Hippocampal formation (tissue), 2 donors: ENCODE results near the gene HOXA13.

Source experiments
- DNase-seq, 2 donors: peaks; one replicate each; lab custom pipeline; 2025; lab: John Stamatoyannopoulos, UW

Gene HOXA13

DNA sequence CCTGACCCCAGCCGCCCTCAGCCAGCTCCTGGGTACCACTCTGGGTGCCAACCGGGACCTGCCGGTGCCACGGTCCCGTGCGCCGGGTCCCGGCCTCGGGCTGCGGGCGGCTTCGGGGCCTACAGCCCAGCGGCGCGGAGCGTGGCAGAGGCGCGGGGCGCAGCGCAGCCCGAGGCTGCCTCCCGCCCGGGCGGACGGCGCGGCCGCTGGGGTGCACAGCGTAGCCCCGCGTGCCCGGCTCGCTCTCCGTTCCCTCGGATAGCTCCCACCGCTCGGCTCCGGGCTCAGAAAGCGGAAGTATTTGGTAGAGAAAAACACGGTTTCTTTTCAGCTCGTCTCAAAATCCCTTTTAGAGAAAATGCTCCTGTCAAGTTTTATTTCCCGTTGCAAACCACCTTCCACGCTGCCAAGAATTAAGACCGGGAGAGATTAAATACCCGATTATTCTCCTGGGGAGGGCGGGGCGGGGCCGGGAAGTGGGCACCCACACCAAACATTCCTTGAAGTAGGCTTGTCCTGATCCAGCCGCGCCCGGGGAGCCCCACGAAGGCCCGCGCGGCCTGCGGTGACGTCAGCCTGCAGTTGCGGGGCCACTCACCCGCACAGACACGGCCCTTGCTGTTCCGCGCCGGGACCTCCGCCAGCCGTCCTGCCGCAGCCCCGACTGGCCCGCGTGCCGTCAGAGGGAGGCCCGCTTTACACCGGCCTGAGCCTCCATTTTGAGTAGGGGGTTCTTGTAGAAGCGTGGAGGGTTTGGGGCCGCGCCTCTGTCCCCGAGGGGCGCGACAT is 7.2 kb downstream of the HOXA13 start:
- DNase-seq: no peak

DNA sequence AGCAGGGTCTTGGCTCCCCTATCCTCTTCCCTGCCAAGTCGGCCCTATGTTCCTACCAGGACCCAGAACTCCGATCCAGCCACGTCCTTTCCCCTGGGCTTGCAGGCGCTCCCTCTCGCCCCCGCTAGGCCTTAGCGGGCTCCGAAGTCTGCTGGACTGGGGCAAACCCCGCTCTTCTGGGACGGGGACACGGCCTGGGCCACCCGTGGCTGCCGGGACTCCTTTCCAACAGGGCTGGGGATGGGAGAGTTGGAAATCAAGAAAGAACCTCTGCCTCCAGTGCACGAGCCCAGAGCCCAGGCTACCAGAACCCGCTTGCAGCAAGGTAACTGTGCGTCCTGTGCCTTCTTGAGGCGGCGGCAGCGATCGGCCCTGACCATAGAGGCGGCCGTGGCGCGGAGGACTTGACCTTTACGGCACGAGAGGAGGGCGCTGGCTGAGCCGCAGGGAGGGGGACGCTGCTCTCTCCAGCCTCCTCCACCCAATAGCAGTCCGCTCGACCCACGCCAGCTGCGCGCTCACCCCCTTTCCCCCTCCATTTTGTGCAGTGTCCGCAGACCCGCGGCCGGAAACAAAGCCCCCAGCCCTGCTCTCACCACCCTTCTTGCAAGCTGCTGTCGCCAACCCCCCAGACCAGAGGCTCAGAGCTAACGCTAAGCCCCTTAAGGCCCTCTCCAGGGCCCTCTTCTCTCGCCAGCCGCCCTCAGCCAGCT is 7.9 kb downstream of the HOXA13 start:
- DNase-seq: no peak

DNA sequence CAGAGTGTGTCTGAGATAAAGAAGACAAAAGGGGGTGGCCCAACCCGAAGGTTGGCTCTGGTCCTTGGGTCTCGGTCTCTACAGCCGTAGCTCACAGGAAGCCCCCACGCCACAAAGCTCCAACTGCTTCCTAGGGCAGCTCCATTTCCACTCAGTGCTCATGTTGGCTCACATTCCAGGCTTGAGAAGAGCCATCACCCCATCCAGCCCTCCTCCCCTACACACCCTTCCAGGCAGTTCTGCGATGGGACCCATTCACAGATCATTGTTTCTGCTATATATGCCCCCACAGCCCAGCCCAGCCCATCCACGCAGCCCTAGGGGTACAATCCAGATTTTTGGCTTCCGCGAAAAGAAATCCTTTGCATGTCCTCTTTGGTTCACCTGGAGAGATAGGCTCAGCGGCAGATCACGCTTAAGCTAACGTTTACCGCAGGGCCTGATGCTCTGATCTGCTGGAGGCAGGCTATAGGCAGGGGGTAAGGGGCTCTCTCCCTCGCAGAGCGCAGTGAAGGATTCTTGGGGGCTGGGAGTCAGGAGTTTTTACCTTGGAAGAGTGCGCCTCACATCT is 8.6 kb downstream of the HOXA13 start:
- no peak for DNase-seq

DNA sequence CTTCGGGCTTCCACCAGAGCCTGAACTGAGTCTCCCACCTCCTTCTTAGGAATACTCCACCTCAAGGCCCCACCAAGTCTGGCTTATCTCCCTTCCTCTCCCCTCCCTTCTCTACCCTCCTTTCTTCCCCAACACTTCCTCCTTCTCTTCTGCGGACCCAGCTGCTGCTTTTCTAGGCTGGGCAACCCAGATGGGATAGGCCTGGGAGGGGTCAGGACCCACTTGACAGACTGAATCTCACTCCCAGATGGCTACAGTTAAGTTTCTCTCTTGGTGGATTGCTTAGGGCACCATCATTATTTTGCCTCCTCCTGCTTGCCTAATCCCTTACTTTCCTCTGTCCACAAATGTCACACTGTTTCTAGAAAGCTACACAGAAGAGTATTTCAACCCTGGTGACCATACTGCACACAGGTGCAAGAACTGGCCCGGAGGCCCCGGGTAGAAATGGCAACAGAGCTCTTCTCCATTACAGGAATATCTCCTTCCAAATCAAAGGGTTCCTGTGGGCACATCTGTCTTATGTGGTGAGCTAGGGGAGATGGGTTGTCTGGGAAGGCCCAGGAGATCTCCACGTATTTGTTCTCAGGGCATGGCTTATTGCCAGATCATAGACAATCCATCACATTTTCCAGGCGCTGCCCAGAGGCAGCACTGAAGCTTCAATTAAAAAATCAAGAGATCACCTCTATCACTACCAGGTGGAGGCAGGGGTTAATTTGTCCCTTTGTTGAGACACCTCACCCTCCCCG is 9.7 kb downstream of the HOXA13 start:
- no peak for DNase-seq

DNA sequence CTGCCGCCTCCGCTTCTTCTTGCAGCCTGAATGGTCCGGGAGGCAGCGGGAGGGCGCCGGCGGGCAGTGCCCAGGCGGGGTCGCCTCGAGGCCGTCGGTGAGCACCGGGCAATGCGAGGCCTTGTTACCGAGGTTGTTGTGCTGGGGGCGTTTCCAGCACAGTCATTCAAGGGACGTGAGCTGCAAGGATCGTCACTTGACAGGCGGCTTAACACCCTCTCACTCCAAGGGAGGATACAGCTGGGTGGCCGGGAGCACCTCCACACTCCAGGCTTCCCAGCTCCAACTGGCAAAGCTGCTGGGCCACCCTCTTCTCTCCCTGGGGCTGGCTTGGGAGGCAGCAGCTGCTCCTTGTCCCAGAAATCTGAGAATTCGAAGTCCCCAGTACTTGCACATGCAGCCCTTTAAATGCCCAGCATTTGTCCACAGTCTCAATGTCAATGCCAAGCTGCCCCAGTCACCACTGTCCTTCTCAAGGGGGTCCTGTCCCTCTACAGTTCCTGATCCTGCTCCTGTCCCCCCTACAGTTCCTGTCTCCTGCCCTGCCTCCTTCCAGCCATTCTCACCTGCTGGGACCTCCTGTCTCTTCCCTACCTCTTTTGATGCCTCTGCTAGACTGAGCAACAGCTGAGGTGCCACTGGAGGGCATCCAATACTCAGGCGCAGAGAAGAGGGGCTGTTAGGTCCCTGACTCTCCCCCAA is 10.4 kb downstream of the HOXA13 start:
- DNase-seq: no peak

DNA sequence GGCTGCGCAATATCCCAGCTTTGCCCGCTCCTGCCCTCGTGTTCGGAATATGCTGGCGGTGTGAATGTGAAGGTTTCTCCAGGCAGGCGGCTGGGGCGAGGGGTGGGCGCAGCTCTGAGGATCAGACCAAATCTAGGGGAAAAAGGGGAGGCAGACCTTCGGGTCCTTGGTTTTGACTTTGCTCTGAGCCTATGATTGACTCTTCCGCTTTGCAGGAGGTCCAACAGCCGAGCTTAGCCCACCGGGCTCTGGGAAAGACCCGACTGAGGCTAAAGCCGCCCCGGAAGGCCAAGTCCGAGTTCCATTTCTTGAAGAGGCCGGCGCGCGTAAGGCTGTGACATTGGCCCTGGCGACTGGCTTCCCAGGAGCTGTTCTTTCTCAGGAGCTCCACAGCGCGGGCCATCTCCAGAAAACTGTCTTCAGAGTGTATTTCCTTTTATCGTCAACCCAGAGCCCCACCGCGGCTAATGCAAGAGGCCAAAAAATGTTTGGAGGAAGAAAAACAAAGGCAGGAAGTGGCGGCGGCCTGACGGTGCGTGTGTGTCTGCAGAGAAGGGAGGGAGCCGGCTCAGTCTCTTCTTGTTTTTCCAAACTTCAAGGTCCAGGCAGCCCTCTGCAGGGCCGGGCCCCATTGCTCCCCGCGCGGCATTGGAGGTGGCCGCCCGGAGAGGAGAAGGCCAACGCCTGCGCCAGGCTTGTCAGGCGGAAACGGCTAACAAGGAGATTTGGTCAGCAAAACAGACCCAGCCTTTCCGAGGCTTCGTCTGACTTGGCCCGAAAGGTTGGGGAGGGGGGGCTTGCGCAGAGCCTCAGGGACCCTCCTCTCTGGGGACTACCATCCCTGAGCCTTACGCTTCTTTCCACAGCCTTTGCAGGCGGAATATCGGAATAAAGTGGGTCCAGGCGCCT is 11.3 kb downstream of the HOXA13 start:
- DNase-seq: no peak

DNA sequence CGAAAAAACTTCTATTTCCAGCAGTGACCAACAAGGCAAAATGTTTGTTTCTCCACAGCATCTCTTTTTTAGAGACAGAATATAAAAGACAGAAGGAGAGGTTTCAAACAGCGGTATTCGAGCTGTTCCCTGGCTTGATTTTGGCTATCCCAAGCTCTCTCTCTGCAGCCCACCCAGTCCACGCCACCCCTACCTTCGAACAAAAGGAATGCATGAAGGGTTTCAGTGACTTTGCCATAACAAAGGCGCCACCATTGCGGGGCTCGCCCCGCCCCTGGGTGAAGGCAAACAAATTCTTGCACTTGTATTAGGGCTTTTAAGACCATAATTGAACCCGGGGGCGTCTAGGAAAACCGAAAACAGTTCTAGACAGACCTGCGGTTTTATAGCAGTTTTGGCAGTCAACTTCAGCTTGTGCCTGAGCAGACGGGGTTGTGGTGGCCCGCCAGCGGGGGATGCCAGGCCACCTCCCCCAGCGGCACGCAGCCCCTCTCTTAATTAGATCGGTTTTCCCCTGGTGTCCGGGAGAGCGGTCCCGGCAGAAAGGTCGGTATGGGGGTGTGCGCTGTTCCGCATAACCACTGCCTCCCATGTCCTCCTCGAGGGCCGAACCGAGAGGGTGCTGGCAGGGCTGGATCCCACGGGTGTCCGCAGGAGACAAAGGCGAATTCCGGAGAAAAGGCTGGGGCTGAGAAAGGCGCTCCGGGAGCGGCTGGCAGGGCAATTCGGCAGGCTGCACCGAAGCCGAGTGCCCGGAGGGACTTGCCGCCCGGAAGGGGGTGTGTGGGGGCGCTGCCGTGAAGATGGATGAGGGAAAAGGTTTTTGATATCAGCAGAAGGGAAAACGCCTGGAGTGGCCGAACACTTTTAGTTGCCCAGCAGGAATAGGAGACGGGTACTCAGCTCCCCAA is 12.2 kb downstream of the HOXA13 start:
- DNase-seq: no peak

DNA sequence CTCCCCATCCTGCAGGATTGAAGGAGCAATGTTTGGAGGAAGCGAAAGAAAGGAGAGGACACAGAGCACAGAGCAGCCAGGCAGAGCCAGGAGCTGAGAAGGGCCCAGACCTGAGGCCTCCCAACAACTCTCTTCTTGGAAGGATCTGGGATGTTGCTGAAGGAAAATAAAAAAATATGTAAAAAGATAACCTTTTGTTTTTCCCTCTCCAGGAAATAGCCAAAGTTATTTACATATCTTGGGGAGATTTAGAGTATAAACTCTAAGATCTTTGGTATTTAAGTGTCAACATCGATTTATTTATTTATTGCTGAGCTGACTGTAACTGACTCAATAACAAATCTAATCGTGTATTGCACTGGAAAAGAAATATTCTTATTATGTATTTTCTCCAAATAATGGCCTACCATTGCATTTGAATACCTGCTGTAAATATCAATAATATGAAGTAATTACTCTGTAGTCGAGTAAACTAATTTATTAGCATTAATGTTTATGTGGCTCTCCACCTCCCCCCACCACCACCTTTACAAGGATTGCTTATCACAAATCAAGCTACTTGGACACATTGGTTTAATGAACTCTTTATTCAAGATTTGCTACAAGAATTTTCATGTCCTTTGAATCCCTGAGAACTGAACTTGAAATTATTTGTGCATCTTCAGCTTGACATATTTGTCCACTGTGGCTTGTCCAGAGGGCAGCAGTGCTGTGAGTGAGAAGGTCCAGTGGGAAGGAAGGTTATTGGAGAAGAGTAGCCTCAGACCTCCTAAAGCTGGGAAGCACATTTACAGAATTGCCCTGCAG is 13.0 kb downstream of the HOXA13 start:
- DNase-seq: no peak

DNA sequence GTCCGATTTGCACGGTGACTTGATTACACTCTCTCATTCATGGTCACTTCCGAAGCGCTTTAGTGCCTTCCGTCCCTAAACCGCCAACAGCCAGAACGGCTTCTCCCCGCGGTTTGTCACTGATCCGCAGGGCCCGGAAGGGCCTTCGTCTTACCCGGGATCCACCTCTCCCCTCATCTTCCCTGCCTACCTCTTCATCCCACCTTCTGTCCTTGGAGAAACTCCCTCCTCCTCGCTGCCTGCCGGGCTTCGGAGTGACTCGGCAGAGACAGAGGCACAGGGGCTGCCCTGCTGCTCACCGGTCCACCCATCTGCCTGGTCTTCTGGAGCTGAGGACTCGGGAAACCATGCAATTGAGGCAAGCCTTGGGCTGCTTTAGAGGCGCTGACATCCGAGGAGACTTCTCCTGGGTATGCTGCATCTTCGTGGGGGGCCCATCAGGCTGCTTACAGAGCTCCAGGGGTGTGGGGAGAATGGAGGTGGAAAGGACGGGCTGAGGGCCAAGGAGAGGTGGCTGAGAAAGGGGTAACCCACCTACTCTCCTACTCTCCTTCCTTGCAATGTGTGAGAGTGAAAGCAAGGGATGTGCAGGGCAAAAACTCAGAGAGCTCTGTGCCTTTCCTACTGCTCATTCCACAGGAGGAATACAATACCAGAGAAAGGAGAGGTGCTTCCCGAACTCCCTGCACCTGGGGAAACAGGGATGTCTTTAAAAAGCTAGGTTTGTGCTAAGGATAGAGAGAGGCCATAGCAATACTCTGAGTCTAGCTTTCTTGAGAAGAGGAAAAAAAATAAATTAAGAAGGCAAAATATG is 13.8 kb downstream of the HOXA13 start:
- no peak for DNase-seq

DNA sequence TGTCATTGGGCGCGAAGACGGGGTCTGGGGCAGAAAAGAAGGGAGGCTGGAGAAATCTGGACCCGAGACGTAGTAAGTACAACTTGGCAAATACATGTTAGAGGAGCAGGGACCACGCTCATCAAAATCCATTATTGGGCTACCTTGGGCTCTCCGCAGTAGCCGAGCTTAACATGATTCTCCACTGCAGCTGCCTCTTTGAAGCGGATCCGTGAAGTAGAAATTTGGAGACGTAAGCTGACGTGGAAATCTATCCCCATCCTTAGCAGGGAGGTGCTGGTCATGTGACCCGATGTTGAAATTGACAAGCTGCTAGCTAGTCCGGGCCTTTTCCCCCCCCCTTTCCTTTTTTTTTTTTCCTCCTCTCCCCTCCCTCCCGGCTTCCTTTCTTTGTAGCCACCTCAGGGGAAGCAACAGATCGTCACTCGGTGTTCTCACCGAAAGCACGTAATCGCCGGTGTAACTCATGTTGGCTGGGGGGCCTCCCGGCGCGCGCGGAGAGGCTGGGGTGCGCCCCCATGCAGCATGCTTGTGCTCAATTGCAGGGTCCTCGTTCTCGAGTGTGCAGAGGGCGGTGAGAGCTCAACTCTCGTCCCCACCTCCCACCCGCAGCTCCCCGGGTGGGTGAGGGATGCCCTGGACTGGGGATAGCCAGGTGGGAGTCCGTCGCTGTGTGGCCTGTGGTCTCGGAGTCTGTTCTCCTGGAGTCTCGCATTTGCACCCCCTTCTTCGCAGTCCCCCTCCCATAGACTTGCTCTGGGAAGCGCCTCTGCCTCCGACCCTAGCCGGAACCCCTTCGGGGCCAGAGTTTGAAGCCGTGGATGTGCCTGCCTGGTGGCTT is 14.7 kb downstream of the HOXA13 start, which contains the start of gene HOXA11:
Gene HOXA11 (minus strand): TSS at position 220 of the 841 bp plus-strand sequence. CDS start 88 bp downstream, at position 132.
- no peak for DNase-seq

DNA sequence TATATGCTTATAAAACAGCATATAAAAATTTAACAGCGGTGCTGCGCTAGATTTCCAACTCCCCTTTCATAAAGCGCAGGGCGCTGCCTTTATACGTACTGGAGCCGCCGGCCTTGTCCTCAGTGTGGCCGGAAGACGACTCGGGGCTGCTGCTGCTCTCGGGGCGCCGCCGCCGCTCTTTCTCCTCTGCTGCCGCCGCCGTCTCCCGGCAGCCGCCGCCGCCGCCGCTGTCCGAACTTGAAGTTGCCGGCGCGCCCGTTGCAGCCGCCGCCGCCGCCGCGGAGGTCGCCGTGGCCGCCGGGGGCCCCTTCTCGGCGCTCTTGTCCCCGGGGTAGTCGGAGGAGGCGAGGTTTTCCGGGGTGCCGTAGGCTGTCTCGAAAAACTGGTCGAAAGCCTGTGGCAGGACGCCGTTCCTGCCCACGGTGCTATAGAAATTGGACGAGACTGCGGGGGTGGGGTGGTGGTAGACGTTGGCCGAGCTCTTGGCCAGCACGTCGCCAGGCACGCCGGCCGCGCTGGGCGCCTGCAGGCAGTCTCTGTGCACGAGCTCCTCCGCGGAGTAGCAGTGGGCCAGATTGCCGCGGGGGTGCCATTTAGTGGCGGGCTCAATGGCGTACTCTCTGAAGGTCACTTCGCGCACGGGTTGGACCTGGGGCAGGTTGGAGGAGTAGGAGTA is 15.4 kb downstream of the HOXA13 start:
- no peak for DNase-seq

DNA sequence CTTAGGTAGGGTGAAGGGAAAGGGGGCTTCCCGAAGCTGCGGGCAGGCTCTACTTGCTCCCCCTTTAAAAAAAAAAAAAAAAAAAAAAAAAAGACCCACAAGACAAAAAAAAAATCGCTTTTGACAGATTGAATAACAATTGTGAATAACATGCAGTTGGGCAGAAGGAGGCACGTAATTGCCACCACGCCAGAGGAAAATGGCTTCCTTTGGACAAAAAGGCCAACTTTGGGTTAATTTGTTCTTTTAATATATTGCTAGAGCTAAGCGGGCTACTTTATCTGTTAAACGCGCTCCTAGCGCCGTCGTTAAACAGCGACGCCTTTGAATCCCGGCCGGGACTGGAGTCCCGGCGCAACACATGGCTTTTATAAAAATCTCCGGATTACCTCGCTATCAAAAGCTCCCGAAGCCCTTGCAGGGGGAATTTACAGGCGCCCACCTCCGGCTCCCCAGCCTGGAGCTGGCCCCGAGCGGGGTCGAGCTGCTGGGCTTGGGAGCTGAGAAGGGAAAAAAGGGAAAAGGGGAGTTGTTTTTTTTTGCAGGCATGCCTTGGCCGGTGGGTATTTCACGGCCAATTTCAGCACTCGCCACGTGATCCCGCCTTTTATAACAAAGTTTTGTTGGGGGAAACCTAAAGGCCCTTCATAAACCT is 16.1 kb downstream of the HOXA13 start:
- no peak for DNase-seq

DNA sequence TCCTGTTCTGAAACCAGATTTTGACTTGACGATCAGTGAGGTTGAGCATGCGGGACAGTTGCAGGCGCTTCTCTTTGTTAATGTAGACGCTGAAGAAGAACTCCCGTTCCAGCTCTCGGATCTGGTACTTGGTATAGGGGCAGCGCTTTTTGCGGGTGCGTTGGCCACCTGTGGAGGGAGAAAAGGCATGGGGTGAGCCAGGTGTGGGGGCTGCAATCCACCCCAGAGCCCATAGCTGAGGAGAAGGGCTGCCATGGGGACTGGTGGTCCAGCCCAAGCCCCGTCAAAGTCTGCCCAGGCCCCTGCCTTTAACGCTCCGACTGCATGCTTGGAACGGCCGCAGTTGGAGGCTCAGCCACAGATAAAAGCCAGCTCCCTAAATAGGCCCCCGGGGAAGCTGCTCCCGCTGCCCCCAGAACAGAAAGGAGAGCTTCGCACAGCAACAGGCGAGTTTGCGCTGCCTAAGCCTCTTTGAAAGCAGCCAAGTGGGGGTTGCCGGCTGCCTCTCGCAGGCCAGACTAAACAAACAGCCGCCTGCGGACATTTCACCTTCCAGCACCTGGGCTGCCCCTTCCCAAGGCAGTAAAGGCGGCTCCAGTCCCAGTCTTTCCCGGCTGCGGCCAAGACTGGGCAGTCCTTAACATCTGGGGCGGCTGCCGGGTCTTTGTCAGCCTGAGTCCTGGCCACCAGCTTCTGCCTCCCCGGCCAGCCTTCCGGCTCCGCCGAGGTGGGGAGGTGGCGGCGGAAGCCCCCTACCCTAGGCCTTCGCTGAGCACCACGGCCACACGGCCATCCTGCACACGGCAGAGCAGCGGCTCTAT is 16.8 kb downstream of the HOXA13 start:
- no peak for DNase-seq

DNA sequence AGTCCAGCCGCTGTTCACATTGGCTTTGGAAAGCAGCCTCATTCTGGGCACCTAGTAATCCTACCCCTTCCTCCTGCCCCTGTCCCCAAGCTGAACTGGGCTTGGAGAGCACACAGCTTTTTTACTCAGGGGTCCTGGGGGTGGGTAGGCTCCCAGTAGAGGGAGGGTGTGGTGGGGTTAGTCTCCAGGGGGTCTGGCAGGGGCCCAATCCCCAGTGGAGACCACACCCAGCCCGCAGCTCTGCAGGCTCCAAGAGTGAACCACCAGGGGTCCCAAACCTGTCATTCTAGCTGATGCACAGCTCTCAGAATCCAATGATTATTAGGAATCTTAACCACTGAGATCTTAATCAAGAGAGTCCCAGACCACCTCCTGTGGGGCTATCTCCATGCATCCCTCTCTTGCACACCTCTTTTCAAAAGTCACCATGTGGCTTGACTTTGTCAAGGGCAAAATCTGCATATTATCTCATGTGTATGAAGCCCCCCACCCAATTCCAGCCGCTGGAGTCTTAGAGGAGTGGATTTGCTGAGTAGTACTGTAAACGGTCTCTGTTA is 17.5 kb downstream of the HOXA13 start:
- no peak for DNase-seq
